MM.1S (cell line): ENCODE results near the gene PTPN1.

ENCODE experiments used
- EZH2 ChIP-seq: fragments of 300-600 bp; sonication (generic); optimal IDR thresholded peaks from 2 replicates; pipeline ENCODE3; 2017; ENCODE audit warnings: low read depth, mild to moderate bottlenecking, antibody characterized with exemption, low read length, mixed read lengths
- TF ChIP-seq, protein P1 (sequence below): fragments of 300-600 bp; sonication (generic); IDR thresholded peaks from 2 replicates; pipeline ENCODE4 v1.5.1; 2016; ENCODE audit warnings: antibody characterized with exemption, low read length, mixed read lengths

DNA sequence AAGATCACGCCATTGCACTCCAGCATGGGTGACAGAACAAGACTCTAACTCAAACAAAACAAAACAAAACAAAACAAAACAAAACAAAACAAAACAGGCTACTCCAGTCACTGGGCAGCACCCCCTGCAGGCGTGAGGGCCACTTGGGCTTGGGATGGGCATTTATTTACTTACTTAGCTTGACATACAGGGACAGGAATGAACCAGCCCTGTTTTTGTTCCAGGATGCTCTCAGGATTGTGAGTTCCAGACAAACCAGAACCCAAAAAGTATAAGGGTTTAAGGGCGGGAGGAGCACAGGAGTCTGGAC, 4.0 kb upstream of the PTPN1 start:
- no peak for TF ChIP-seq EZH2
- TF ChIP-seq, protein P1, sequence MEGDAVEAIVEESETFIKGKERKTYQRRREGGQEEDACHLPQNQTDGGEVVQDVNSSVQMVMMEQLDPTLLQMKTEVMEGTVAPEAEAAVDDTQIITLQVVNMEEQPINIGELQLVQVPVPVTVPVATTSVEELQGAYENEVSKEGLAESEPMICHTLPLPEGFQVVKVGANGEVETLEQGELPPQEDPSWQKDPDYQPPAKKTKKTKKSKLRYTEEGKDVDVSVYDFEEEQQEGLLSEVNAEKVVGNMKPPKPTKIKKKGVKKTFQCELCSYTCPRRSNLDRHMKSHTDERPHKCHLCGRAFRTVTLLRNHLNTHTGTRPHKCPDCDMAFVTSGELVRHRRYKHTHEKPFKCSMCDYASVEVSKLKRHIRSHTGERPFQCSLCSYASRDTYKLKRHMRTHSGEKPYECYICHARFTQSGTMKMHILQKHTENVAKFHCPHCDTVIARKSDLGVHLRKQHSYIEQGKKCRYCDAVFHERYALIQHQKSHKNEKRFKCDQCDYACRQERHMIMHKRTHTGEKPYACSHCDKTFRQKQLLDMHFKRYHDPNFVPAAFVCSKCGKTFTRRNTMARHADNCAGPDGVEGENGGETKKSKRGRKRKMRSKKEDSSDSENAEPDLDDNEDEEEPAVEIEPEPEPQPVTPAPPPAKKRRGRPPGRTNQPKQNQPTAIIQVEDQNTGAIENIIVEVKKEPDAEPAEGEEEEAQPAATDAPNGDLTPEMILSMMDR: no peak
